B cell (primary cell): ENCODE measurements around the gene DCLK1.

ENCODE experiments used
- EZH2 ChIP-seq: IDR thresholded peaks from 2 replicates; pipeline ENCODE4 v1.6.1; 2012; ENCODE audit warnings: borderline replicate concordance, low read depth, mild to moderate bottlenecking, moderate library complexity, low read length; ENCODE audit not compliant: insufficient read depth, poor library complexity, severe bottlenecking
- TF ChIP-seq, protein P1 (sequence below): fragments of 200-600 bp; IDR thresholded peaks from one replicate; pipeline ENCODE4 v1.8.0; 2022; ENCODE audit warnings: antibody characterized with exemption, mild to moderate bottlenecking

DNA sequence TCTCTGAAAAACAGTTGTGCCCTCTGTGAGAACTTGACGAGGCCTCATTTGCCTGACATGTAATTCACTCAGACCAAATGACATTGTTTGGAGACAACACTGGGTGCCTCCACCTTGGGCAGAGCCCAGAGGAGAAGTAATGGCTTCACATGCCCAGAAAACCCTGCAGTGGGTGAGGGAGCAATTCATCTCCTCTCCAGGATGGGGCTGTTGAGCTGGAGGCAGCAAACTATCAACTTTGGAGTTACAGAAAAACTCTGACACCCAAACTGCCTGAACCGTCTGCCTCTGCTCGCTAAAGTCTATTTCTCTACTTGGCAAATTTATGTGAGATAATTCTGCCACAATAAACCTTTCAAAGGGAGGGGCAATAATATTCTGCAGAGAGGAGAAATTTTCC, 146.9 kb downstream of the DCLK1 start:
- TF ChIP-seq, protein P1, sequence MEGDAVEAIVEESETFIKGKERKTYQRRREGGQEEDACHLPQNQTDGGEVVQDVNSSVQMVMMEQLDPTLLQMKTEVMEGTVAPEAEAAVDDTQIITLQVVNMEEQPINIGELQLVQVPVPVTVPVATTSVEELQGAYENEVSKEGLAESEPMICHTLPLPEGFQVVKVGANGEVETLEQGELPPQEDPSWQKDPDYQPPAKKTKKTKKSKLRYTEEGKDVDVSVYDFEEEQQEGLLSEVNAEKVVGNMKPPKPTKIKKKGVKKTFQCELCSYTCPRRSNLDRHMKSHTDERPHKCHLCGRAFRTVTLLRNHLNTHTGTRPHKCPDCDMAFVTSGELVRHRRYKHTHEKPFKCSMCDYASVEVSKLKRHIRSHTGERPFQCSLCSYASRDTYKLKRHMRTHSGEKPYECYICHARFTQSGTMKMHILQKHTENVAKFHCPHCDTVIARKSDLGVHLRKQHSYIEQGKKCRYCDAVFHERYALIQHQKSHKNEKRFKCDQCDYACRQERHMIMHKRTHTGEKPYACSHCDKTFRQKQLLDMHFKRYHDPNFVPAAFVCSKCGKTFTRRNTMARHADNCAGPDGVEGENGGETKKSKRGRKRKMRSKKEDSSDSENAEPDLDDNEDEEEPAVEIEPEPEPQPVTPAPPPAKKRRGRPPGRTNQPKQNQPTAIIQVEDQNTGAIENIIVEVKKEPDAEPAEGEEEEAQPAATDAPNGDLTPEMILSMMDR, result no peak
- no peak for TF ChIP-seq EZH2
